Ovary (tissue), 9 donors: ENCODE measurements around the gene MTERF4. TPM values are rescaled to one million over a fixed set of nuclear protein-coding genes. Genes with fewer than 3 reads are reported as not detected.
A peak's percentile ranks its signal among the peaks of the same experiment; 100 is the strongest.

Experiments
- DNase-seq, 5 donors: peaks; one replicate each; pipeline ENCODE4 v3.0.0-alpha.2; 2019 to 2020
- H3K27ac ChIP-seq, 2 donors: fragments of 200-600 bp; one replicate each; pipeline versions ENCODE4 v1.5.1 to v1.8.0; 2019 to 2022
- H3K27me3 ChIP-seq: fragments of 200-600 bp; one replicate; pipeline ENCODE4 v1.8.0; 2022
- H3K36me3 ChIP-seq: fragments of 200-600 bp; sonication (generic); one replicate; pipeline ENCODE4 v1.5.1; 2019
- H3K4me1 ChIP-seq: one replicate; pipeline ENCODE4 v1.8.1; 2013; ENCODE audit warnings: mild to moderate bottlenecking, moderate library complexity; ENCODE audit not compliant: insufficient read depth
- H3K4me3 ChIP-seq: fragments of 200-600 bp; sonication (generic); one replicate; pipeline ENCODE4 v1.5.1; 2017
- H3K9me3 ChIP-seq, 2 donors: fragments of 200-600 bp in 1 of 2; sonication (generic) in 1 of 2; one replicate each; pipeline versions ENCODE4 v1.5.1 to v1.8.1; 2013 to 2019; ENCODE audit warnings: mild to moderate bottlenecking in 1 of 2, moderate library complexity in 1 of 2
- EP300 ChIP-seq: sonication (generic); formaldehyde crosslinking; IDR thresholded peaks from one replicate; pipeline ENCODE4 v1.6.1; 2017; ENCODE audit warnings: antibody characterized with exemption
- POLR2A ChIP-seq: fragments of 450-650 bp; IDR thresholded peaks from one replicate; pipeline ENCODE4 v1.6.1; 2017; ENCODE audit warnings: antibody characterized with exemption, mild to moderate bottlenecking, moderate library complexity
- WGBS, 3 donors: extraction: QIAGEN DNeasy Blood & Tissue Kit in 1 of 3; methylation state at CpG; one replicate each; pipeline versions ENCODE4 v1.1.5 to v1.1.7; 2013 to 2017; 5-methylcytosine and 5-hydroxymethylcytosine counted together
- intact Hi-C, 4 donors: fragments of 100-400 bp; cut with DNase I; formaldehyde crosslinking; loops; one replicate each; pipeline versions ENCODE4 v1.11.0 to v1.15.1; 2022 to 2023
- polyA plus RNA-seq, 2 donors: library from polyadenylated mRNA; stranded (reverse); fragments of 200-250 nt in 1 of 2; fragments of 350-450 nt in 1 of 2; fragmentation: Illumina TruSeq in 1 of 2; extraction: RNeasy Lipid Tissue Mini Kit (QIAGEN cat#74804) in 1 of 2; gene quantifications; one replicate each; pipeline ENCODE4 v1.2.3, GENCODE V29; 2013 to 2014
- total RNA-seq, 7 donors: library from RNA; depleted of rRNA in 2 of 7; stranded (reverse); fragments of >200 nt in 2 of 7; fragmentation: NEBNext Ultra II Directional in 3 of 7; extraction: Animal tissue kit (Norgen Biotek cat#: 25700) in 3 of 7; gene quantifications; one replicate each; pipeline versions ENCODE4 v1.1.0 to v1.2.4, GENCODE V29; 2016 to 2023
- TF ChIP-seq, protein P1 (sequence below), 3 donors: fragments of 450-650 bp in 2 of 3; fragments of 200-600 bp in 1 of 3; IDR thresholded peaks; one replicate each; pipeline versions ENCODE4 v1.5.1 to v1.8.0; 2016 to 2022; ENCODE audit warnings: antibody characterized with exemption in 3 of 3, mild to moderate bottlenecking in 1 of 3
- donor health status: DM: no; HTN: no; CAD: no; lungs with moderate emphysema.
- donor health status: DM: no; HTN: no; CAD: no.
- donor health status: Bipolar disorder and iron deficiency.
- donor health status: DM: yes; HTN: yes; CAD: no.
- donor health status: DM: no; HTN: no; CAD: no.
- donor health status: DM: yes; HTN: yes; CAD: no.

Gene MTERF4
- total and polyA plus RNA-seq, 9 donors = 24.8 to 60.7 (median 41.6) TPM

DNA sequence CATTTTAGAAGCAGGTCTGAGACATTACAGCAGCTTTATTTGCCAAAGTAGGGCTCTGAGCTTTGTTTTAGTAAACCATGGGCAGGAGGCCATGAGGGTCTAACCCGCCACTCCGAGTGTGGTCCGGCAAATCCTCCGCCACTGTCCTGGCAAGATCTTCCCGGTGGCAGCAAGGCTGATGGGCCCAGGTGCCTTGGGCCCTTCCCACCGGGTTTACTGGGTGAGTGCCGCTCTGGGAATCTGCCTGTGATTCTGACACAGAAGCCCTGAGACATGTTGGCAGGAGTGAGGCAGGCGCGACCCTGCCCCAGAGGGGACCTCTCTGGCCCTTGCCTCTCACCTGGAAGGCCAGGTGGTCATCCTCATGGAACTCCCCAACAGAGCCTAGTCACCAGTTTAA, 29.9 kb downstream of the MTERF4 start:
- TF ChIP-seq, protein P1, sequence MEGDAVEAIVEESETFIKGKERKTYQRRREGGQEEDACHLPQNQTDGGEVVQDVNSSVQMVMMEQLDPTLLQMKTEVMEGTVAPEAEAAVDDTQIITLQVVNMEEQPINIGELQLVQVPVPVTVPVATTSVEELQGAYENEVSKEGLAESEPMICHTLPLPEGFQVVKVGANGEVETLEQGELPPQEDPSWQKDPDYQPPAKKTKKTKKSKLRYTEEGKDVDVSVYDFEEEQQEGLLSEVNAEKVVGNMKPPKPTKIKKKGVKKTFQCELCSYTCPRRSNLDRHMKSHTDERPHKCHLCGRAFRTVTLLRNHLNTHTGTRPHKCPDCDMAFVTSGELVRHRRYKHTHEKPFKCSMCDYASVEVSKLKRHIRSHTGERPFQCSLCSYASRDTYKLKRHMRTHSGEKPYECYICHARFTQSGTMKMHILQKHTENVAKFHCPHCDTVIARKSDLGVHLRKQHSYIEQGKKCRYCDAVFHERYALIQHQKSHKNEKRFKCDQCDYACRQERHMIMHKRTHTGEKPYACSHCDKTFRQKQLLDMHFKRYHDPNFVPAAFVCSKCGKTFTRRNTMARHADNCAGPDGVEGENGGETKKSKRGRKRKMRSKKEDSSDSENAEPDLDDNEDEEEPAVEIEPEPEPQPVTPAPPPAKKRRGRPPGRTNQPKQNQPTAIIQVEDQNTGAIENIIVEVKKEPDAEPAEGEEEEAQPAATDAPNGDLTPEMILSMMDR (IDR thresholded peaks at IDR 0.05) = no peak
- TF ChIP-seq POLR2A (no peak), EP300 (no peak)
- intact Hi-C loops = no loop called here
- WGBS, 3 donors = 76 to 82% (median 76%) methylated on average over 9 of the region's 9 CpGs
- Histone ChIP-seq H3K9me3 (no peaks in the 10 kb centered on the region), H3K4me1 (no peaks in the 10 kb centered on the region), H3K36me3 (no peaks in the 10 kb centered on the region), H3K27ac (no peak overlapping the region), H3K27me3 (no peaks in the 10 kb centered on the region), H3K4me3 (no peak overlapping the region)
- peak in 2 of 5 donors; percentile 17 to 24 for DNase-seq

DNA sequence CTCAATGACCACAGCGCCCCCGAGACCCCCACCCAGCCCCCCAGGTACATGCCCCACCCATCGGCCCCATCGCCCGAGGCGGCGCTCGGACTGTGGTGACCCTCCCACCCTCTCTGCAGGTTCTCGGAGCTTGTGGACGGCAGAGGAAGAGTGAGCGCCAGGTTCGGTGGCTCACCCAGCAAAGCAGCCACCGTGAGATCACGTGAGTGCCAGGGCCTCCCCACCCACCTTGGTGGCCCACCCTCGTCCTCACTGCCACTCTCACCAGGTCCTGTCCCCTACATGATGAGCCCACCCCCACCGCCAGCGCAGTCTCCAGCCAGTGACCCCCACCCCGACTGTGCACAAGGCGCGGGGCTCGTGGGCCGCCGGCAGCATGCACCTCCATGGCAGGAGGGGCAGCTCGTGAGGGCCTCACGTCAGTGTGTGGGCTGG, 30.4 kb downstream of the MTERF4 start:
- intact Hi-C loops = no loop called here
- Histone ChIP-seq H3K9me3 (no peaks in the 10 kb centered on the region), H3K27ac (no peak overlapping the region), H3K36me3 (no peaks in the 10 kb centered on the region), H3K4me3 (no peak overlapping the region), H3K4me1 (no peaks in the 10 kb centered on the region), H3K27me3 (no peaks in the 10 kb centered on the region)
- DNase-seq = peak in 1 of 5 donors; percentile 2
- TF ChIP-seq POLR2A = no peak
- TF ChIP-seq, protein P1 (IDR thresholded peaks at IDR 0.05) = no peak
- TF ChIP-seq EP300 = no peak
- WGBS, 3 donors = 77 to 88% (median 87%) methylated on average over 13 to 25 of the region's 25 CpGs

- intact Hi-C loops = no loop called here
- Histone ChIP-seq H3K4me1 (no peaks in the 10 kb centered on the region), H3K36me3 (no peaks in the 10 kb centered on the region), H3K4me3 (no peak overlapping the region), H3K27me3 (no peaks in the 10 kb centered on the region), H3K9me3 (no peaks in the 10 kb centered on the region), H3K27ac (no peak overlapping the region)
- WGBS, 3 donors = 84 to 85% (median 84%) methylated on average over 28 to 31 of the region's 31 CpGs
- DNase-seq = peak in 1 of 5 donors; percentile 7
- TF ChIP-seq, protein P1 (IDR thresholded peaks at IDR 0.05) = no peak
- TF ChIP-seq EP300 (no peak), POLR2A (no peak)
Observed at GRCh38 chr2:241070811-241071676, 31.0 kb downstream of the MTERF4 start.

DNA sequence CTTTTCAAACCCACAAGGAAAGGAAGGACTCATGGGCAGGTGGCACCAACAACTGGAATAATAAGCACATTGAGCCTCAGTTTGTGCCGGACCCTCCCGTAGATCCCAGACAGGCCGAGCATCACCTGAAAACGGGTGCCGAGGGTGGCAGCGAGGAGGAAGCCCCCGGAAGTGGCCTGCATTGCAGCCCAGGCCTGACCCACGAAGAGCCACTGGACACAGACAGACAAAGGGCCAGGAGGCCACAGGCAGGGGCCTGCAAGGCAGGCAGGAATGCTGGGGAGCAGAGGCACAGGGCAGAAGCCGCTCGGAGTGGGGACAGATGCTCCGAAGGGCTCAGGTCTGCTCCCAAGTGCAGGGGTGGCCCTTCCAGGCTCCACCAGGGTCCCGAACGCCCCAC, 31.7 kb downstream of the MTERF4 start:
- no peak overlapping the region for H3K27ac ChIP-seq
- H3K4me1 ChIP-seq = no peaks in the 10 kb centered on the region
- 86 to 93% (median 92%) methylated on average over 13 of the region's 13 CpGs for WGBS, 3 donors
- intact Hi-C loops = no loop called here
- no peak overlapping the region for H3K4me3 ChIP-seq
- peak in 1 of 5 donors; percentile 3 for DNase-seq
- H3K9me3 ChIP-seq = no peaks in the 10 kb centered on the region
- H3K36me3 ChIP-seq = no peaks in the 10 kb centered on the region
- H3K27me3 ChIP-seq = no peaks in the 10 kb centered on the region
- TF ChIP-seq EP300 (no peak), POLR2A (no peak)
- TF ChIP-seq, protein P1 (IDR thresholded peaks at IDR 0.05) = no peak
